ENCODE measurements around the gene ENC1. TPM values are rescaled to one million over a fixed set of nuclear protein-coding genes. Genes with fewer than 3 reads are reported as not detected.
"Not testable (repeated sequence)": the region's sequence is repeated elsewhere in the genome, so short reads cannot be mapped to it uniquely, and the experiment has no call there.

ENC1 gene
- total and polyA plus RNA-seq, 2 donors from 2014 or later, result 5.3 to 7.5 TPM

GRCh38 chr5:74676466-74676865 lies 35.9 kb upstream of the ENC1 start:
- H3K9ac ChIP-seq (ENCODE audit: low read length in 3 of 3); H3K9me3 ChIP-seq (ENCODE audit: control insufficient read depth in 2 of 3, insufficient read depth in 1 of 3, low read length in 3 of 3); H3K27me3 ChIP-seq (ENCODE audit: control insufficient read depth, insufficient read depth, low read length); H3K27ac ChIP-seq (ENCODE audit: low read depth in 2 of 2, low read length in 2 of 2); FAIRE-seq; H3K36me3 ChIP-seq (ENCODE audit: control insufficient read depth in 2 of 3, insufficient read depth in 3 of 3, low read length in 3 of 3); DNase-seq; H3K4me1 ChIP-seq (ENCODE audit: control insufficient read depth in 2 of 3, insufficient read depth in 2 of 3, low read depth in 1 of 3, low read length in 3 of 3); intact Hi-C loops (cut with DNase I); H3K4me3 ChIP-seq (ENCODE audit: low read length in 3 of 3): not testable (repeated sequence)

- H3K4me3 ChIP-seq (ENCODE audit: low read length in 3 of 3), result peak overlapping the region in 2 of 3 donors; percentile 3 to 15
- no peak for FAIRE-seq
Measured at GRCh38 chr5:74673011-74673790, 32.7 kb upstream of the ENC1 start.

GRCh38 chr5:74672215-74672877 lies 31.8 kb upstream of the ENC1 start:
- no peak overlapping the region for H3K4me3 ChIP-seq (ENCODE audit: low read length in 3 of 3)
- DNase-seq (no peak), FAIRE-seq (no peak)
- intact Hi-C loops (cut with DNase I), result no loop called here
- no peak overlapping the region for H3K9ac ChIP-seq (ENCODE audit: low read length in 3 of 3)
- H3K4me1 ChIP-seq (ENCODE audit: control insufficient read depth in 2 of 3, insufficient read depth in 2 of 3, low read depth in 1 of 3, low read length in 3 of 3), result peaks cover 0 to 2% (median 0%) of the 10 kb centered on the region in 3 donors
- H3K9me3 ChIP-seq (ENCODE audit: control insufficient read depth in 2 of 3, insufficient read depth in 1 of 3, low read length in 3 of 3), result no peaks in the 10 kb centered on the region
- no peaks in the 10 kb centered on the region for H3K36me3 ChIP-seq (ENCODE audit: control insufficient read depth in 2 of 3, insufficient read depth in 3 of 3, low read length in 3 of 3)
- H3K27ac ChIP-seq (ENCODE audit: low read depth in 2 of 2, low read length in 2 of 2), result no peak overlapping the region
- TF ChIP-seq CTCF (IDR thresholded peaks at IDR 0.05; ENCODE audit: borderline replicate concordance, extremely low read depth, insufficient read depth), result no peak
- H3K27me3 ChIP-seq (ENCODE audit: control insufficient read depth, insufficient read depth, low read length), result no peaks in the 10 kb centered on the region

More at GRCh38 chr5:74673011-74673790, 32.7 kb upstream of the ENC1 start:
- H3K27ac ChIP-seq (ENCODE audit: low read depth in 2 of 2, low read length in 2 of 2), result no peak overlapping the region
- H3K27me3 ChIP-seq (ENCODE audit: control insufficient read depth, insufficient read depth, low read length), result no peaks in the 10 kb centered on the region
- TF ChIP-seq CTCF (IDR thresholded peaks at IDR 0.05; ENCODE audit: borderline replicate concordance, extremely low read depth, insufficient read depth), result peak; percentile 37
- peaks cover 0 to 2% (median 0%) of the 10 kb centered on the region in 3 donors for H3K4me1 ChIP-seq (ENCODE audit: control insufficient read depth in 2 of 3, insufficient read depth in 2 of 3, low read depth in 1 of 3, low read length in 3 of 3)
- no peak overlapping the region for H3K9ac ChIP-seq (ENCODE audit: low read length in 3 of 3)
- intact Hi-C loops (cut with DNase I), result no loop called here
- DNase-seq, result peak in 1 of 5 donors; percentile 51
- H3K9me3 ChIP-seq (ENCODE audit: control insufficient read depth in 2 of 3, insufficient read depth in 1 of 3, low read length in 3 of 3), result no peaks in the 10 kb centered on the region
- H3K36me3 ChIP-seq (ENCODE audit: control insufficient read depth in 2 of 3, insufficient read depth in 3 of 3, low read length in 3 of 3), result no peaks in the 10 kb centered on the region

- Histone ChIP-seq H3K4me1 (ENCODE audit: control insufficient read depth in 2 of 3, insufficient read depth in 2 of 3, low read depth in 1 of 3, low read length in 3 of 3) (peaks cover 0 to 2% (median 0%) of the 10 kb centered on the region in 3 donors), H3K36me3 (ENCODE audit: control insufficient read depth in 2 of 3, insufficient read depth in 3 of 3, low read length in 3 of 3) (no peaks in the 10 kb centered on the region), H3K4me3 (ENCODE audit: low read length in 3 of 3) (no peak overlapping the region), H3K27me3 (ENCODE audit: control insufficient read depth, insufficient read depth, low read length) (no peaks in the 10 kb centered on the region), H3K9ac (ENCODE audit: low read length in 3 of 3) (no peak overlapping the region), H3K9me3 (ENCODE audit: control insufficient read depth in 2 of 3, insufficient read depth in 1 of 3, low read length in 3 of 3) (no peaks in the 10 kb centered on the region), H3K27ac (ENCODE audit: low read depth in 2 of 2, low read length in 2 of 2) (no peak overlapping the region)
- no peak for FAIRE-seq
- no peak for DNase-seq
- intact Hi-C loops (cut with DNase I), result no loop called here
- no peak for TF ChIP-seq CTCF (IDR thresholded peaks at IDR 0.05; ENCODE audit: borderline replicate concordance, extremely low read depth, insufficient read depth)
Measured at GRCh38 chr5:74670396-74671038, 30.0 kb upstream of the ENC1 start.
